GM12873 (cell line): Measurements from ENCODE around the gene INPPL1.

Experiments used
- TF ChIP-seq, protein P1 (sequence below): IDR thresholded peaks from 2 replicates; pipeline ENCODE4 v1.5.1; 2012; ENCODE audit warnings: low read depth, mild to moderate bottlenecking, moderate library complexity, low read length, control low read depth; ENCODE audit not compliant: insufficient read depth; ENCODE audit errors: missing control alignments

Gene INPPL1

GRCh38 chr11:72228229-72228843 is 3.8 kb downstream of the INPPL1 start:
- TF ChIP-seq, protein P1, sequence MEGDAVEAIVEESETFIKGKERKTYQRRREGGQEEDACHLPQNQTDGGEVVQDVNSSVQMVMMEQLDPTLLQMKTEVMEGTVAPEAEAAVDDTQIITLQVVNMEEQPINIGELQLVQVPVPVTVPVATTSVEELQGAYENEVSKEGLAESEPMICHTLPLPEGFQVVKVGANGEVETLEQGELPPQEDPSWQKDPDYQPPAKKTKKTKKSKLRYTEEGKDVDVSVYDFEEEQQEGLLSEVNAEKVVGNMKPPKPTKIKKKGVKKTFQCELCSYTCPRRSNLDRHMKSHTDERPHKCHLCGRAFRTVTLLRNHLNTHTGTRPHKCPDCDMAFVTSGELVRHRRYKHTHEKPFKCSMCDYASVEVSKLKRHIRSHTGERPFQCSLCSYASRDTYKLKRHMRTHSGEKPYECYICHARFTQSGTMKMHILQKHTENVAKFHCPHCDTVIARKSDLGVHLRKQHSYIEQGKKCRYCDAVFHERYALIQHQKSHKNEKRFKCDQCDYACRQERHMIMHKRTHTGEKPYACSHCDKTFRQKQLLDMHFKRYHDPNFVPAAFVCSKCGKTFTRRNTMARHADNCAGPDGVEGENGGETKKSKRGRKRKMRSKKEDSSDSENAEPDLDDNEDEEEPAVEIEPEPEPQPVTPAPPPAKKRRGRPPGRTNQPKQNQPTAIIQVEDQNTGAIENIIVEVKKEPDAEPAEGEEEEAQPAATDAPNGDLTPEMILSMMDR = no peak

- TF ChIP-seq, protein P1 = no peak
These were observed 4.3 kb downstream of the INPPL1 start for GRCh38 chr11:72228844-72229231.

GRCh38 chr11:72229336-72229924 is 4.9 kb downstream of the INPPL1 start:
- TF ChIP-seq, protein P1 = no peak

- TF ChIP-seq, protein P1 = no peak
These were observed 5.6 kb downstream of the INPPL1 start for GRCh38 chr11:72229925-72230763.

GRCh38 chr11:72230764-72231365 is 6.3 kb downstream of the INPPL1 start:
- TF ChIP-seq, protein P1 = no peak

DNA sequence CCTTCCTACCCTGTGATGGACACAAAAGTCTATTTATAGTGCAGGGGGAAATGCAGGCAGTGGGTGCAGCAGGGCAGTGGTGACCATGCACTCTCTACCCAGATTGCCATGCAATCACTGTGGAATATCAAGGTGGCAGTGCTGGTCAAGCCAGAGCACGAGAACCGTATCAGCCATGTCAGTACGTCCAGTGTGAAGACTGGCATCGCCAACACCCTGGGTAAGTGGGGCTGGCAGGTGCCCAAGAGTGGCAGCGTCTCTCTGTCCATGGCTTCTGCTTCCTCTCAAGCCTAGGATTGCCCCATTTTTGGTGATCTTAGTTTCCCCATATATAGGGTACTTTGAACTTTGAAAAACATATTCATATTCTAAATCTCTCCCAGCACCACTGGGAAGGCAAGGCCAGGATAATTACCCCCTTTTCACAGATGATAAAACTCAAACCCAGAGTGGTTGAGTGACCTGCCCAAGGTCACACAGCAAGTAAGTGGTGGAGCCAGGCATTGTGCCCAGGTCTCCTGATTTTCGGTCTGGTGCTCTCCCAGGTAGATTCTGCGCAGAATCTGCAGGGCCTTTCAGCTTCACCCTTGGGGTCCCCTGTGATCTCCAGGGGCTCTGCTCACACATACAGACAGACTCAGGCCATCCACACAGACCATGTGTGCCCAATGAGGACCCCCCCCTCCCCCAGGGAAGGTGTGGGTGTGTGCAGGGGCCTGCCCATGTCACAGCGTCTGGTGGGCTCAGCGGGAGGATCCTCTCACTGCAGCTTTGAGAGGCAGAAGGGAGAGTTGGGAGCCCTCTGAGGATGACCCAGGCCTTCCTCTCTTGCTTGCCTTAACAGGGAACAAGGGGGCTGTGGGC is 7.1 kb downstream of the INPPL1 start:
- TF ChIP-seq, protein P1 = no peak
